Naive thymus-derived CD8-positive, alpha-beta T cell (primary cell): ENCODE results near the gene STUM. TPM values are rescaled to one million over a fixed set of nuclear protein-coding genes. Genes with fewer than 3 reads are reported as not detected.
A peak's percentile ranks its signal among the peaks of the same experiment; 100 is the strongest.
"Not testable (repeated sequence)": the region's sequence is repeated elsewhere in the genome, so short reads cannot be mapped to it uniquely, and the experiment has no call there.

Experiments used
- ATAC-seq, 2 donors: fragments of 150-1000 bp; cut with Tn5 transposase in 1 of 2; sonication (Bioruptor Pico), chemical (Tn5 transposase) in 1 of 2; 1 replicate in 1 of 2; 2 replicates in 1 of 2; pipeline ENCODE4 v1.10.0; 2021; ENCODE audit warnings: mild to moderate bottlenecking in 2 of 2, moderate library complexity in 2 of 2
- POLR2A ChIA-PET: fragments of 350-600 bp; sonication (Branson Sonifier 250); formaldehyde crosslinking; loops from one replicate; lab custom pipeline; 2021; ENCODE audit warnings: antibody characterized with exemption; lab: Charles Lee
- DNase-seq, 10 donors: peaks; one replicate each; pipeline versions ENCODE4 v3.0.0 to v3.0.0-alpha.2; 2020 to 2022
- H3K27ac Mint-ChIP-seq, 10 donors: one replicate each; pipeline ENCODE4 v1.8.0; 2020 to 2022; ENCODE audit warnings: mild to moderate bottlenecking in 10 of 10, mixed read lengths in 10 of 10, moderate library complexity in 4 of 10, inconsistent platforms in 1 of 10
- H3K27me3 Mint-ChIP-seq, 5 donors: one replicate each; pipeline ENCODE4 v1.8.0; 2021 to 2022; ENCODE audit warnings: mixed read lengths in 5 of 5
- H3K36me3 Mint-ChIP-seq, 3 donors: one replicate each; pipeline ENCODE4 v1.8.0; 2020 to 2022; ENCODE audit warnings: mixed read lengths in 3 of 3, mild to moderate bottlenecking in 2 of 3, inconsistent platforms in 1 of 3
- H3K4me1 Mint-ChIP-seq, 4 donors: one replicate each; pipeline ENCODE4 v1.8.0; 2021 to 2022; ENCODE audit warnings: mixed read lengths in 4 of 4
- H3K4me3 Mint-ChIP-seq, 10 donors: one replicate each; pipeline ENCODE4 v1.8.0; 2020 to 2022; ENCODE audit warnings: mild to moderate bottlenecking in 10 of 10, mixed read lengths in 10 of 10, moderate library complexity in 6 of 10, inconsistent platforms in 1 of 10
- H3K9me3 Mint-ChIP-seq, 9 donors: one replicate each; pipeline ENCODE4 v1.8.0; 2020 to 2022; ENCODE audit warnings: mixed read lengths in 9 of 9, mild to moderate bottlenecking in 3 of 9, inconsistent platforms in 1 of 9, moderate library complexity in 1 of 9
- polyA plus RNA-seq, 3 donors: library from polyadenylated mRNA; unstranded; fragments of 300-500 nt; fragmentation: Illumina TruSeq; gene quantifications; one replicate each; pipeline ENCODE4 v1.2.3, GENCODE V29; 2021
- total RNA-seq, 8 experiments: library from RNA in 2 of 8; stranded (reverse) in 2 of 8; gene quantifications; one replicate each; pipeline ENCODE4 v1.2.3 and lab custom pipeline; 2021 to 2026

STUM gene
- total and polyA plus RNA-seq, 5 experiments from 2014 or later = 0.14 to 0.65 TPM; not detected in 3

DNA sequence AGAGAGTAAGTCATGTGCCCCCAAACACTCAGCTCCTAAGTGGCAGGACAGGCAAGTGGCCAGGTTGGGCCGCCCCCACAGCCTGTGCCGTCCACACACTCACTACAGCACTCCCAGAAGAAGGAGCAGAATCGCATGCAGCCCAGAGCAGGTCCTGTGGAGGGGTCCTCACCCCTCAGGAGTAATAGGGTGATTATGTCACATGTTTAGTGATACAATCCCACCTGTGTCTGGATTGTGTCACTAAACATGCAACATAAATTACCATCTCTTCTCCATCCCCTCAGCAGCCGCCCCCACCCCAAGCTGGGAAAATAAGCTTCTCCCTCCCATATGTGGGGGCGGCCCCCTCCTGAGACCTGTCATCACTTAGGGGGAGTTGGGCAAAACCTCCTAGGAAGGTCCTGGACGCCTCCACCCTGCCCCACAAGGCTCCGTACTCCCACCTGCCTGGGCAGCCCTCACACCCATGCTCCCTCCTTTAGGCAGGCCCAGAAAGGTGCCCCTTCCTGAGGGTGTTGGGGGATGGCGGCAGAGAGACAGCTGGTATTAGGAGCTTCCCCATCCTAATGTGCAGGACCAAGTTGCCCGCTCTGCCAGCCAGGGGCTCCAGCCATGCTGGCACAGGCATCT, 56.9 kb downstream of the STUM start:
- DNase-seq (no peak), ATAC-seq (no peak)
- Mint-ChIP-seq H3K4me1 (peaks cover 0 to 3% (median 0%) of the 10 kb centered on the region in 4 donors), H3K27ac (peak overlapping the region in 1 of 10 donors; percentile 40), H3K4me3 (no peak overlapping the region), H3K27me3 (peaks cover 0 to 8% (median 0%) of the 10 kb centered on the region in 5 donors), H3K9me3 (no peaks in the 10 kb centered on the region), H3K36me3 (no peaks in the 10 kb centered on the region)
- POLR2A ChIA-PET = no interaction called here

GRCh38 chr1:226606311-226607267, 58.0 kb downstream of the STUM start:
- H3K4me1 Mint-ChIP-seq = peaks cover 0 to 3% (median 0%) of the 10 kb centered on the region in 4 donors
- no peak overlapping the region for H3K27ac Mint-ChIP-seq
- H3K27me3 Mint-ChIP-seq = peaks cover 0 to 8% (median 0%) of the 10 kb centered on the region in 5 donors
- ATAC-seq (no peak), DNase-seq (no peak)
- no peaks in the 10 kb centered on the region for H3K36me3 Mint-ChIP-seq
- H3K4me3 Mint-ChIP-seq = no peak overlapping the region
- H3K9me3 Mint-ChIP-seq = no peaks in the 10 kb centered on the region
- POLR2A ChIA-PET = no interaction called here

- Mint-ChIP-seq H3K4me1 (peaks cover 0 to 3% (median 0%) of the 10 kb centered on the region in 4 donors), H3K27me3 (peaks cover 0 to 8% (median 0%) of the 10 kb centered on the region in 5 donors), H3K36me3 (no peaks in the 10 kb centered on the region), H3K4me3 (no peak overlapping the region), H3K9me3 (no peaks in the 10 kb centered on the region), H3K27ac (no peak overlapping the region)
- no peak for ATAC-seq
- DNase-seq = no peak
- POLR2A ChIA-PET = no interaction called here
Measured at GRCh38 chr1:226607268-226607660, 58.7 kb downstream of the STUM start.

DNA sequence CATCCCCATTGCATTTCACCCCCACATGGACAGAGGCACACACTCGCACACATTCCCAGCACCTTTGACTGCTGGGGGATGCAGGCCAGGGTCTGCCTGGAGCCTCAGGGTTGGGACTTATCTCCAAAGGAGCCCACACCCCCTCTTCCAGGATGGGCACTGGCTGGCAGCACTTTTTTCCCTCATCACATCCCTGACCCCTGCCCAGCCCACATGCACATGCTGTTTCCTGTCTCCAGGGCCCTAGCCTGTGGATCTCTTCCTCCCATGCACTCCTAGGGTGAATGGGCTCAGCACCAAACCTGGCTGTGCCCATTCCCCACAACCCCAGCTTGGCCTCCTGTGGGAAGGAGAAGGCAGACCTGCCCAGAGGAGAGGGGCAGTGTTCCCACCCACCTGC, 59.3 kb downstream of the STUM start:
- DNase-seq = no peak
- no peak for ATAC-seq

DNA sequence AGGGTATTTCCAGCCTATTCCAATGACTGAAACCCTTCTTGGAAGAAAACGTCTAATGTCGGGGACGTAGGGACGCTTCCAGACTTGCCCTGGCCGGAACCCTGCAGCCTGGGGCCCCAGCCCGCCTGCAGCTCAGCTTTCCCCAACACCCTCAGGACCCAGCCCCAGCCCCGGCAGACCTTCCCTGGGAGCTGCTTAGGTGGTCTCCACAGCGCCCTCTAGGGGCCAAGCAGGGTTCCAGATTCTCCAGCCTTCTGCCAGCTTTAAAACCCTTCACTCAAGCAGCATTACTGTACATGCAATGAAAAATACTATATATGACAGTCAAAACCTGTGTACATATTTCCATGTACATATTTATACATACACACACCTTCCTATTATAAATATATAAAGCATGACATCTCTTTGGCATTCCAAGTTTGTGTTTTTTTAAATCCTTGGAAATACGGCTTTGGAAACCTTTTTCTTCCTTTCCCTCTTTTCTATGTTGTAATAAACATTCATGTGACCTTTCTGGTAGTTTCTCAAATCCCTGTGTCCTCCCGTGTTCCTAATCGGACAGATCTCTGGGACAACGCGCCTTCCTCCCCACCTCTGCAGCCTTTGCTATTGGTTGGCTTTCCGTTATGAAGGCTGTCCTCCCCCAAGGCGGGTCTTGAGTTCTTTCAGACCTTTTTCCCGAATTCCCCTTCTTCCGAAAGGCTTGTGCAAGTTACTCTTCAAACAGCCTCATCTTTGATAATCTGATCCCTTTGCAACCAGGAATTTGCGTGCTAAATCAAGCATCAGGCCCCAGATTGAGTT, 60.3 kb downstream of the STUM start:
- ATAC-seq (peak; percentile 83 to 94), DNase-seq (peak; percentile 45 to 83 (median 68))
- H3K27ac Mint-ChIP-seq = peak overlapping the region in 1 of 10 donors; percentile 79
- no peak overlapping the region for H3K4me3 Mint-ChIP-seq
- H3K36me3 Mint-ChIP-seq = no peaks in the 10 kb centered on the region
- POLR2A ChIA-PET = interaction anchor here (1.1 kb wide), 1 partner anchor 202 kb away, joined by 3 read pairs; no protein-coding TSS in a partner anchor
- no peaks in the 10 kb centered on the region for H3K9me3 Mint-ChIP-seq
- peaks cover 0 to 8% (median 0%) of the 10 kb centered on the region in 5 donors for H3K27me3 Mint-ChIP-seq
- no peaks in the 10 kb centered on the region for H3K4me1 Mint-ChIP-seq

More for the DNA sequence above, 59.3 kb downstream of the STUM start:
- no peaks in the 10 kb centered on the region for H3K36me3 Mint-ChIP-seq
- peaks cover 0 to 3% (median 0%) of the 10 kb centered on the region in 4 donors for H3K4me1 Mint-ChIP-seq
- POLR2A ChIA-PET = no interaction called here
- no peak overlapping the region for H3K27ac Mint-ChIP-seq
- H3K27me3 Mint-ChIP-seq = peaks cover 0 to 8% (median 0%) of the 10 kb centered on the region in 5 donors
- no peaks in the 10 kb centered on the region for H3K9me3 Mint-ChIP-seq
- peak overlapping the region in 1 of 10 donors; percentile 36 for H3K4me3 Mint-ChIP-seq

GRCh38 chr1:226609836-226610455, 61.4 kb downstream of the STUM start:
- Mint-ChIP-seq H3K27me3 (peaks cover 0 to 8% (median 0%) of the 10 kb centered on the region in 5 donors), H3K4me3 (no peak overlapping the region), H3K4me1 (no peaks in the 10 kb centered on the region), H3K36me3 (no peaks in the 10 kb centered on the region), H3K27ac (peak overlapping the region in 1 of 10 donors; percentile 18), H3K9me3 (no peaks in the 10 kb centered on the region)
- POLR2A ChIA-PET = no interaction called here
- ATAC-seq (no peak), DNase-seq (no peak)

DNA sequence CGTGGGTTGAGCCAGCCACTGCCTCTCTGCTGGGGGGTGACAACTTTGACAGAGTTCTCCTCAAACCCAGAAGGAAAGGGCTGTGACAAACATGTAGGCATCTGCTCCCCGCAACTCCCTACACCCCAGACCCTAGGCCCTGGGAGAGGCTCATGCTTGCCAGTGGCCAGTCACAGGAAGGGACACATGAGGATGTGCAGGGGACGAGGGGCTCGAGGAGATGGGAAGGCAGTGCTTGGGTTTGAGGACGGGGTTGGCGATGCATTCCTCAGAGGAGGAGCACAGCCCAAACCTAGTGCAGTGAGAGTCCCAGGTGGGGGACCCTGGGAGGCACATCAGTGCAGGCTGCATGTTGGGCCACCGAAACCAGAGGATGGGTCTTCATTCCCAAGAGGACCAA, 62.1 kb downstream of the STUM start:
- Mint-ChIP-seq H3K4me1 (no peaks in the 10 kb centered on the region), H3K27me3 (peaks cover 0 to 8% (median 0%) of the 10 kb centered on the region in 5 donors), H3K9me3 (no peaks in the 10 kb centered on the region), H3K36me3 (no peaks in the 10 kb centered on the region), H3K4me3 (no peak overlapping the region), H3K27ac (no peak overlapping the region)
- DNase-seq (no peak), ATAC-seq (no peak)
- POLR2A ChIA-PET = no interaction called here

DNA sequence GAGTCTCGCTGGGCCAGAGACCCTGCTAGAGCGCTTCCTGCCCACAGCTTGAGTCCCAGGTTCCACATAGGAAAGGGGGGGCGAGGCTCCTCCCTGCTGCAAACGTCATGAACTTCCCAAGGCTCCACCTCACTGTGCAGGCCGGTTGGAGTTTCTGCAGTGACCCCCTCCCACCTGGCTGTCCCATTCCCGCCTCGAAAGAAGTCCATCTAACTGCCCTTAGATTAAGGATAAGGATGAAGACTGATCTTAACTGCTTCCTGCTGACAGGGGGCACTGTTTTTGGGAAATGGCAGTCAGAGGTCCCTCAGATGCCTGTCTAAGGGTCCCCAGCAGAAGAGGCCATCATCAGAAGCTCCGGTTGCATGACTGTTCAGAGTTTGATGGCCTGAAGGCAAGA, 62.7 kb downstream of the STUM start:
- POLR2A ChIA-PET = no interaction called here
- Mint-ChIP-seq H3K4me3 (no peak overlapping the region), H3K27ac (peak overlapping the region in 1 of 10 donors; percentile 44), H3K4me1 (no peaks in the 10 kb centered on the region), H3K36me3 (no peaks in the 10 kb centered on the region), H3K27me3 (peaks cover 0 to 8% (median 0%) of the 10 kb centered on the region in 5 donors), H3K9me3 (no peaks in the 10 kb centered on the region)
- no peak for DNase-seq
- ATAC-seq = no peak

- POLR2A ChIA-PET, H3K4me3 Mint-ChIP-seq, H3K27ac Mint-ChIP-seq, H3K27me3 Mint-ChIP-seq, DNase-seq, H3K36me3 Mint-ChIP-seq, H3K9me3 Mint-ChIP-seq, ATAC-seq, H3K4me1 Mint-ChIP-seq: not testable (repeated sequence)
Measured at GRCh38 chr1:226611980-226612379, 63.4 kb downstream of the STUM start.

DNA sequence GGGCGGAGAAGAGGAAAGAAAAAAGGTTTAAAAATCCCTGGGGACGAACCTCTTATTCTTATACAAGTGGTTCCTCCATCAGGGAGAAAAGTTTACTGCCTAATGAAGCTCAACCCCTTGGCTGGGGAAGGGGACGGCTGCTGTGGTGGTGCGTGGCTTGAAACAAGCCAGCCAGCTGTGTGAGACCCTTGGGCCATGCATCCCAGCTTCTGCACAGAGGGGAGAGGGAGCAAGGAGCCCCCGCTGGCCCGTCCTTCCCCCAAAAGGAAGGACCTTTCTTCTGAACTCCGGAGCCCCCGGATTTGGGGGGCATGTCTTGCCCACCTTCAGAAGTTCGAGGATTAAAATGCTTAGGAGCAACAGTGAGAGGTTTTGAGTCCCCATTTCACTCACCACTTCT, 67.3 kb downstream of the STUM start:
- ATAC-seq (no peak), DNase-seq (no peak)
- H3K36me3 Mint-ChIP-seq = no peaks in the 10 kb centered on the region
- H3K4me1 Mint-ChIP-seq = no peaks in the 10 kb centered on the region
- POLR2A ChIA-PET = no interaction called here
- H3K27ac Mint-ChIP-seq = no peak overlapping the region
- peaks cover 0 to 1% (median 0%) of the 10 kb centered on the region in 9 donors for H3K9me3 Mint-ChIP-seq
- no peaks in the 10 kb centered on the region for H3K27me3 Mint-ChIP-seq
- no peak overlapping the region for H3K4me3 Mint-ChIP-seq

DNA sequence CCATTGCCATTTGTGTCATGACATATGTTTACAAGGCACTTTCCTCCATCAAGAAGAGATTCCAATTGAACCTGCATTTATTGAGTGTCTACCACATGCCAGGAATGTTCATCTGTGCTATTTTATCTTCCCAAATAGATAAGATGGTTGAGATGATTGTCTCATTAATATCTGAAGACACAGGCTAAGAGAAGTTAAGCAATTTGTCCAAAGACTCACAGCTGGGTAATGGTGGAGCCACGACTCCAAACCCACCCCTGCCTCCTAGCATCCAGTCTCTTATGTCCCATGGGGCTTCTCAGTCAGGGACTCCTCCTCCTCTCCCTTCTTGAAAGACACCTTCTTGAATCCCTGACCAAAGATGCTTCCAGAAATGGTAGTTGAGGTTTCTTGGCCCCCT, 68.1 kb downstream of the STUM start:
- H3K27ac Mint-ChIP-seq = peak overlapping the region in 1 of 10 donors; percentile 7
- peaks cover 0 to 1% (median 0%) of the 10 kb centered on the region in 9 donors for H3K9me3 Mint-ChIP-seq
- no peak overlapping the region for H3K4me3 Mint-ChIP-seq
- DNase-seq (no peak), ATAC-seq (no peak)
- no peaks in the 10 kb centered on the region for H3K27me3 Mint-ChIP-seq
- POLR2A ChIA-PET = no interaction called here
- no peaks in the 10 kb centered on the region for H3K36me3 Mint-ChIP-seq
- no peaks in the 10 kb centered on the region for H3K4me1 Mint-ChIP-seq

GRCh38 chr1:226617109-226617508, 68.5 kb downstream of the STUM start:
- POLR2A ChIA-PET = no interaction called here
- DNase-seq (no peak), ATAC-seq (no peak)
- peaks cover 0 to 1% (median 0%) of the 10 kb centered on the region in 9 donors for H3K9me3 Mint-ChIP-seq
- peaks cover 0 to 4% (median 0%) of the 10 kb centered on the region in 3 donors for H3K36me3 Mint-ChIP-seq
- H3K4me3 Mint-ChIP-seq = no peak overlapping the region
- peak overlapping the region in 1 of 10 donors; percentile 7 for H3K27ac Mint-ChIP-seq
- no peaks in the 10 kb centered on the region for H3K4me1 Mint-ChIP-seq
- H3K27me3 Mint-ChIP-seq = no peaks in the 10 kb centered on the region
